HT1080 (cell line): ENCODE measurements around the gene RAB3B. TPM values are rescaled to one million over a fixed set of nuclear protein-coding genes. Genes with fewer than 3 reads are reported as not detected.
"Not testable (repeated sequence)": the region's sequence is repeated elsewhere in the genome, so short reads cannot be mapped to it uniquely, and the experiment has no call there.

Source experiments
- DNase-seq: peaks from one replicate; pipeline ENCODE4 v3.0.0-alpha.2; 2015; ENCODE audit warnings: low read depth
- total RNA-seq: library from RNA; depleted of rRNA; stranded (reverse); fragments of >200 nt; shearing (Covaris generic); gene quantifications from 2 replicates; pipeline ENCODE4 v1.2.3, GENCODE V29; 2014

RAB3B gene
- total RNA-seq, 1 experiment from 2014 or later: 23.3 TPM

DNA sequence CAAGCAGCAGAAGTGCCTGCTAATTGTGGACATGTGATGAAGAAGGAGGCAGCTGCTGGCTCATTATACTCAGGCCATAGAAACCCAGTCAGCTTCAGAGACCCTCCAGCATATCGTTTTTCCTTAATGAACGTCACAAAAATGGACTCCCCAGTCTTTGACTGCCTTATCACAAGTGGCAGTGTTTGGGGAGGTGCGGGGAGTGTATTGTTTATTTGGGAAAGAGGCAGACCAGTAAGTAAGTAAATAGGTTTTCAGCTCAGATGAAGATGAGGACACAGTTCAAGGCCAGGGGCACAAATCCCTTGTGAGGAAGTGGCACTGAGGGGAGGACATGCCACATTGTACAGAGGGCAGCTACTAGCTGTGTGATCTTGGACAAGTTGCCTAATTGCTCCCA lies 68.5 kb downstream of the RAB3B start:
- no peak for DNase-seq

DNA sequence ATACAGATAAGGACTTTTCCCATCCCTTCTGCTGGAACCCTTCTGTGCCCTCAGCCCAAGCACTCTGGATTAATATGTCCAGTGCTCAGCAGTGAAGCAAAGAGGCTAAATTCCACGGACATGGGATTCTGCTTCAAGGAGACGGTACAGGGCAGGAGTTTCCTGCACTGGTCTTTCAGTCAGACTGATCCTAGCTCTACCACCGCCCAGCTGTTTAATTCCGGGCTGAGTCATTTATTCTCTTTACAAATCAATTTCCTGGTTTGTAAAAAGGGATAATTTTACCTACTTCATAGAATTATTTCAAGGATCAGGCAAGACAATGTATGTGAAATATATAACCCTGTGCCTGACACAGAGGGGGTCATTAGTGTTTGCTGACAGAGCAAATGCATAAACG lies 70.4 kb downstream of the RAB3B start:
- no peak for DNase-seq

DNA sequence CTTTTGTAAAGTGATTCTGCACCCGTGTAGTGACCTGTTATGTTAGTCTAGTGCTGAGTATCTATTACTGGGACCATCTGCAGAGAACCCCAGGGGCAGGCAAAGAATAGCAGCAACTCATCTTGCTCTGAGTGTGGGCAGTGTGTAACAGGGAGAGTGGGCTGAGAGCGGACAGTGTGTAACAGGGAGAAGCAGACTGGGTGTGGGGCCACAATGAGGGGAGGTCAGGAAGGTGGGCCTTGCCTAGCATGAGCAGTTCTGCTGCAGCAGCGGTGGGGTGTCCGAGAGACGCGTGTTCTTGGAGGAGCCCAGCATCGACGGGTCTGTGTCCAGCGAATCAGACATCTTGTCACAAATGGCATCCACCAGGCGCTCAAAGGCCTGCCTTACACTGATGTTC lies 70.8 kb downstream of the RAB3B start:
- no peak for DNase-seq

DNA sequence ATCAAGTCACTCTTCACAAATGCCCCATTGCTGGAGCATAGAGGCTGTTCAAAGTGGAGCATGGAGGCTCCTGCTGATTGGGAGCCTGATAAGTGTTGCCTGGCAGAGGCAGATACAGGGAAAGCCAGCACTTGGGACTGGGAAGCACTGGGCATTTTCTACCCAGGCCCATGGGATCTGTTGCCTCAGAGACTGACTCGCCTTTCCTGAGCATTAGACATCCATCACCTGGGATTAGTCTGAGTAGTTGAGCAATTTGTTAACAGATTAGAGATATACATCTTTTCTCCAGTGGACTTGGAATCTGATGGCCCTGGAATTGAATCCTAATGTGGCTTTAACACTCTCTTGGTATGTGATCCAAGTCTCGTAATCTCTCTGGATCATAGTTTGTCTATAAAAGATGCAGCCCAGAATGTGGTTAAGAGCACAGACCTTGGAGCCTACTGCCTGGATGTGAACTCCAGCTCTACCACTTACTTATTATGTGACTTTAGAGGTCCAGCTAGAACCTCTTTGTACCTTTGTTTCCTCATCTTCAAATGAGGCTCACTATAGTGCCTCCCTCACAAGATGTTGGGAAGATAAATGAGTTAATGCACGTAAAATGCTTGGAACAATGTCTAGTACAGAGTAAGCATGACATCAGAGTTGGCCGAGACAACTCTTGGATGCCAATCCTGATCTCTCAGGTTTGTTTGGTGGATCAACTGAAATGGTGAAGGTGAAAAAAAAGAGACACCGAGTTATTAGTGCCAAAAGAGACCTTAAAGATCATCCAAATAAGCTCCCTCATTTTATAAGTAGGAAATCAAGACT lies 73.7 kb downstream of the RAB3B start:
- peak; percentile 63 for DNase-seq

DNA sequence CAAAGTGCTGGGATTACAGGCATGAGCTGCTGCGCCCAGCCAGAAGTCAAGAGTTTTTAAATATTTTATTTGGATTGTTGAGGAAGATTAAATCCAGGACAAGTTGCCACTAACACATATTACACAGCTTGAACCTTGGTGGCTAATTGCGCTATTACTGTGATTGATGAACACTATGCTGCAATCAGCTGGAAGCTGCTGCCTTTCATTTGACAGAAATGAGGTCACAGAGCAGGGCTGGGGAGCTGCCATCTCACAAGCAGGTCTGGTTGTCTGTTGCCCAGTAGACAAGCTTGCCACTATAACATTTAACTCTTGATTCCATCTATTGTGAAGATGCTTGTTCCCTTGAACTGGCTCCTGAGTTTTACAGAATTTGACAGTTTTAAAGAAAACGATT lies 74.5 kb downstream of the RAB3B start:
- no peak for DNase-seq

DNA sequence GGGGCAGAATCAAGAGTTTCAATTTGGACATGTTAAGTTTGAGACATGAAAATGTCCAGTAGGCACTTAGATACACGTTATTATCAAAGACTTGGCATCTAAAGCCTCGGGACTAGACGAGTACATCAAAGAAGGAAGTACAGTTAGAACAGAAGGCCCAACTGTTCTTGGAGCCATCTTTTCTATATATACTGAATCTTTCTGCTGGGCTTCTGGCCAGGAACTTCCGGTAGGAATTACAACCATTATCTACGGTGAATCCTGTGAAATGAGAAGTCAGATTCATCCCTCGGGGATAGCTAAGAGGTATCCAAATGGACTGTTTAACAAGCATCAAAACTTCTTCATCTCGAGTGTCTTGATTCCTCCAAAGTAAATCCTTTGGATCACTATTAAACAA lies 77.6 kb downstream of the RAB3B start:
- DNase-seq: no peak

DNA sequence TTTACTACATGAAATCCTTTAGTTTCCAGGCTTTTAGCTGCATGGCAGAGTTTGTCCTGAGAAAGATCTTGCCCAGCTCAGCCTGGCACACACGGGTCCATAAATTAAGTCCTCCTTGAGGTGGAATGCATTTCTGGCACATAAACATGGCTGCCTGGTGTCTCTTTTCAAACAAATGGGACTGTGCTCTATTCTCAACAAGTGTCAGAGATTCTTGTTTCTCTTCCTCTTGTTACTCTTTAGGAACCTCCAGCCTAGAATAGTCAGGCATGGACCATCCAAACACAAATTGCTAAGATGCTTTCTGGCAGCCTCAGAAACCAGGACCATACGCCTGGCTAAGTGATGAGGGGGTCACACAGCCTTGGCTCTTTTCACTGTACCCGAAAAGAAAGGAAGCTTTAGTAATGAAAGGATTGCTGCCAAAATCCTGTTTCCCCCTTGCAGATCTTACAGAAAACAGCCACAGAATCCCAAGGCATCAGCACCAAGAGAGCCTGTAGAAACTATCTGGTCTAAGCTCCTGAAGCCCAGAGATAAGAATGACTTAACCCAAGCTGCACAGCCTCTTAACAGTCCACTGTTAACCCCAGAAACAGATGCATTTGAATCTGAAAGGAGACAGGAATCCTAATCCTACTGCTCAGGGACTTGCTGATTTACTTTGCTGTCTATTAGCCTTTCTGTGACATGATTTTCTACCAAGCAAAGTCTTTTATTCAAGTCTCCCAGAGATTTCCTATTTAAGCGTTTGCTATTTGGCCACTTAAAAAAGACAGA lies 80.1 kb downstream of the RAB3B start:
- no peak for DNase-seq

DNA sequence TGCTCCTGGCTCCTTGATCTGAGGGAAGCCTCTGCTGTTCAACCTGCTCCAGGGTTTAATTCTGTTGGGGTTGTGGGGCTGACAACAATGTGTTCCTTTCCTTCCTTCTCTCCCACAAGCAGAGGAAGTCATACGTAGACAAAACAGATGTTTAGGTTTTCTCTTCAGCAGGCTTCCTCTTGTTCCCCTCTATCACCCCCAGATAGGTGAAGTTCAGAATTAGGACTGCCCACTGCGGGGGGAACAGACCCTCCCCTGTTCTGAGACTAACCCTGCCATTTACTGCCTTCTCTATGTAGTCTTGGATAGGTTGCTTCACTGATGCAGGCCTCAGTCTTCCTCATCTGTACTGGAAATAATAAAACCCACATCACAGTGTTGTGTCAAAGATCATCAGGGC lies 82.0 kb downstream of the RAB3B start:
- no peak for DNase-seq

DNA sequence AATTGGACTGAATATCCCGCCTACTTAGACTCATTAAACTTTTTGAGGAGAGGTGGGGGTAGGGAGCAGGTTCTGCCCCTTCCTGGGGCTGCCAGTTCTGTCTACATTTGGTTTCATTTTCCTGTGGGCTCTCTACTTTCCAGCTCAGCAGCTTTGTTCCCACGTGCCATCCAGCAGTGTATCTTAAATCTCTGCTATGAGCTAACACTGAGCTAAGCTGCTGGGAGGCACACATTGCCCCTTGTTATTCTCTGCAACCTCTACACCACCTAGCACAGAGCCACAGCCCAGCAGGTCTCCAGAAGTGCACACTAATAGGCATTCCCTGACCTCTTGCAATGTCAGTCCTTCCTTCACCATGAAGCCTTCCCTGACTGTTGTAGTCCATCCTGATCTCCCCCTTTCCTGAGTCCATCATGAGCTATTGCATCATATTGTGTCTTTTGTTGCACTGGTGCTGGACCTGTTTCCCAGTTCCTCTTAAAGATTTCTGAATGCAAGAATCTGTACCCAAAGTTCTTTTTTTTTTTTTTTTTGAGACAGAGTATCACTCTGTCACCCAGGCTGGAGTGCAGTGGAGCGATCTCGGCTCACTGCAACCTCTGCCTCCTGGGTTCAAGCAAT lies 83.3 kb downstream of the RAB3B start:
- no peak for DNase-seq

DNA sequence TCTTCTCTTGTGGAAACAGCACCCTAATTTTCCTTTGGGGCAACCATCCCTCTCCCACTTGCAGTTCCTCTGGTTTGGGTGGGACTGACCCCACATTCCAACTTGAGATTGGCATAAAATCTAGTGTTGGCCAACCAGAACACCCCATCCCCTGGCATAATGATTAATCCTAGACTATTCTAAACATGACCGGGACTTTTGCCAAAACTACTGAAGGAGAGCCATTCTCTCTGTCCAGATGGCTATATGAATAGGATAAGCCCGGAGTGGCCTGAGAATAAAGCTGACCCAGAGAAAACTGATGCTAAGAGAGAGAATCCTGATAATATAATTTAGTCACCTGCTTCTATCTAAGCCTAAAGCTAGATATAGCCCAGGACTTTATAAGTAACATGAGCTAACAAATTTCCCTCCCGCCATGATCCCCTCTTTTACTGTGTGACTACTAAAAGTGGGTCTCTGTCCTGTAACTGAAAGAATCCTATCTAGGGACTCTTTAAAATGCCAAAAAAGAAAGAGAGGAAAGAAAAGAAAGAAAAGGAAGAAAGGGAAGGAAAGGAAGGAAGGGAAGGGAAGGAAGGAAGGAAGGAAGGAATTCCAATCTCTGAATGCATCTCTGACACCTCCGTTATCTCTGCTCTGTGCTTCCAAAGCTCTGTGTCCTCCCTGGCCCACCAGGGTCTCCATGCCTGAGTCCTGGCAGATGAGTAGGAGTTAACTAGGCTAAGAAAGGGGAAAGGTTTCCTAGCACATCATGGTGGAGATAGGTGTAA lies 84.0 kb downstream of the RAB3B start:
- no peak for DNase-seq

DNA sequence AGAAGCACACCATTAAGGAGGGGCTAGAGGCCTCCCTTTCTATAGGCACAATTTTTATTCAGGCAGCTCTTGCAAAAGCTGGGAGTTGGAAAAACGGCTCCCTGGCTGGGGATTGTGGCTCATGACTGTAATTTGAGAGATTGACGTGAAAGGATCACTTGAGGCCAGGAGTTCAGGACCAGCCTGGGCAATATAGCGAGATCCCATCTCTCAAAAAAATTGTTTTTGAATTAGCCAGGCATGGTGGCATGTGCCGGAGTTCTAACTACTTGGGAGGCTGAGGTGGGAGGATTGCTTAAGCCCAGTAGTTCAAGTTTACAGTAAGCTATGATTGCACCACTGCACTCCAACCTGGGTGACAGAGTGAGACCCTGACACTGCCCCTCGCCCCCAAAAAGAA lies 88.0 kb downstream of the RAB3B start:
- no peak for DNase-seq

DNA sequence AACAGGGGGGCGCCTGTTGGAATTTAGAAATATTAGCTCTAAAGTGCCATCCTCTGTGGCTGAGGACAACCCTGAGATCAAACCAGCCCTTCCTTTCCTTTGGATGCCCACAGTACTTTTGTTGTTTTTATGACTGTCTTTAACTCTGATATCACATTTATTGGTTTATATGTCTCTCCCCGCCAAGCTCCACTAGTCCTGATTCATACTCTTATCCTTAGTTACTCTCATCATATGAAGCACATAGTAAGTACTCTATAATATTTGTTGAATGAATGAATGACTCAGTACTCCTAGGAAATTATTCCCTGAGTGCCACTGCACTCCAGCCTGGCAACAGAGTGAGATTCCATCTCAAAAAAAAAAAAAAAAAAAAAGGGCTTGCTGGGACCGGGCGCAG lies 89.3 kb downstream of the RAB3B start:
- DNase-seq: no peak

DNA sequence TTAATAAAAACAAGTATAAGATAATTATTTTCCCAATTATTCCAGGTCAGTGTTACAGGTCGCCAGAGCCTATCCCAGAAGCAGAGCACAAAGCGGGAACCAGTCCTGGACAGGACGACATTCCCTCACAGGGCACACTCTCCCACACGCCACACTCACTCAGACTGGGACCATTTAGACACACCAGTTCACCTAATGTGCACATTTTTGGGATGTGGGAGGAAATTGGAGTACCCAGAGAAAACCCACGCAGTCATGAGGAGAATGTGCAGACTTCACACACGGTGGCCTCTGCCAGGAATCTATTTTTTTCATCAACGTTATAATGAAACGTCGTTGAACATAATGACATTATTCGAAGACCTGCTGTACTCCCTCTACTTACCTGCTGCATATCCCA lies 91.5 kb downstream of the RAB3B start:
- no peak for DNase-seq

DNA sequence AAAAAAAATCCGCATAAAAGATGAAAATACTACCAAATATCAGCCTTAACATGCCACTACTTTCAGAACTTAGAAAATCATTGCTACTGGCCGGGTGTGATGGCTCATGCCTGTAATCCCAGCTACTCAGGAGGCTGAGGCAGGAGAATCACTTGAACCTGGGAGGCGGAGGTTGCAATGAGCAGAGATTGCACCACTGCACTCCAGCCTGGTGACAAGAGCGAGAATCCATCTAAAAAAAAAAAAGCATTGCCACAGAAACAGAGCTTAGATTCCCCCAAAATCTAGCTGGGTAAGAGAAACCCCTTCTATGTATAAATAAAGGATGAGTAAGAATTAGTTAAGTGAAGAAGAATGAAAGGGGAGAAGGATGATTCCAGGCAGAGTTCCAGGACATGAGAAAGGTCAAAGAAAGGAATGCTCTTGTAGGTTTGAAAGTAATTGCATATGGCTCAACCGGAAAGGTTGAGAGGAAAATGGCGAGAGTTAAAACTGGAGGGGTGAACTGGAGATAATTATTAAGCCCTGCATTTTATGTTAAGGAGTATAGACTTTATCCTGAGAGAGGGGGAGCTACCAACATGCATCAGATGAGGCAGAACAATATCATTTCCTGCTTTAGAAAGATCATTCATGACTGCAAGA lies 92.3 kb downstream of the RAB3B start:
- DNase-seq: peak; percentile 94

DNA sequence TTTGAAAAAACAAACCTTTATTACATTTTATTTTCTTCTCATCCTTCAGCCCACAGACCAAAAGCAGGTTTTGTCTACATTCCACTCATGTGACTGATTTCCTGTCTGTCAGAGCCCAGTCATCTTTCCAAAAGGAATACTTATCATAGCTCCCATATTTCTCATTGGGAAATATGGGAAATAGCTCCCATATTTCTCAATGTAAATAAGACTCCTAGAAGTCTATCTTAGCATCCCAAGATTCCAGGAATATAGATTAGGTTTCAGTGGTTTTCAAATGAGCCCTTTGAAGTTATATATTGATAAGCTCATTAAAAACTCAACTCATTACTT lies 92.8 kb downstream of the RAB3B start:
- peak; percentile 92 for DNase-seq

DNA sequence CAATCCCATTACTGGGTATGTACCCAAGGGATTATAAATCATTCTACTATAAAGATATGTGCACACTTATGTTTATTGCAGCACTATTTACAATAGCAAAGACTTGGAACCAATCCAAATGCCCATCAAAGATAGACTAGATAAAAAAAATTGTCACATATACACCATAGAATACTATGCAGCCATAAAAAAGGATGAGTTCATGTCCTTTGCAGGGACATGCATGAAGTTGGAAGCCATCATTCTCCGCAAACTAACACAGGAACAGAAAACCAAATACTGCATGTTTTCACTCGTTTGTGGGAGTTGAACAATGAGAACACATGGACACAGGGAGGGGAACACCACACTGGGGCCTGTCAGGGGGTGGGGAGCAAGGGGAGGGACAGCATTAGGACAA lies 95.8 kb downstream of the RAB3B start:
- not testable (repeated sequence) for DNase-seq

DNA sequence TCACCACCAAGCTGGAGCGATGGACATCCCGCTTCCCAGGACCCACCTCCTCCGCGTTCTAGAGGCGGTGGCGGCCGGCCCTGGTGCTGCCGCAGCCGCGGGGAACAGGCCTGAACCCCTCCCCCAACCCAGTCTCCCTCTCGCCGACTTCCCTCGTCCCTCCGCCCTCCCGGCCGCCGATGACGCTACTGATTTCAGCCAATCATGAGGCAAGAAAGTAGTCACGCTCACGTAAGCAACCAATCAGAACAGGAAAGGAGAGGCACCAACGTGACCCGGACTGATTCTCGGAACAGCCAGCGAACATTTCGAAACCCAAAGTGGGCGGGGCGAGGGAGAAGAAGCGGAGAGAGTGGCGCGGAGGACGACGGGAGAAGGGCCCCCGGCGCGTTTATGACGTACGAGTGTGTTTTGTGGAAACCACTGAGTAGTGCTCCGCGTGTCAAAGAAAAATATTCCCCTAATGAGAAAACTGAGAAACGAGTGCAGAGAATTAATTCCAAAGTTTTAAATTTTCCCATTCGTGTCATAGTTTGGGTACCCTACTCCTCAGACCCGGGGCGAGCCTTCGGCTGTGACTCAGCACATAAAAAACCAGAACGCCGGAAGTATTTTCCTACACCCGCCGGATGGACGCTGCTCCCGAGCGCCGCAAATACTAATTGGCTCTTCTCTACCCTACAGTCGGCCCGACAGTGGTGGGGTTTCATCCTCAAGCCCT lies 111.7 kb downstream of the RAB3B start, which contains the start of gene NRDC:
Gene NRDC, minus strand, starts transcription at position 112 of the 721 bp plus-strand sequence. CDS start 112 bp downstream, outside the sequence.
- DNase-seq: peak; percentile 99

DNA sequence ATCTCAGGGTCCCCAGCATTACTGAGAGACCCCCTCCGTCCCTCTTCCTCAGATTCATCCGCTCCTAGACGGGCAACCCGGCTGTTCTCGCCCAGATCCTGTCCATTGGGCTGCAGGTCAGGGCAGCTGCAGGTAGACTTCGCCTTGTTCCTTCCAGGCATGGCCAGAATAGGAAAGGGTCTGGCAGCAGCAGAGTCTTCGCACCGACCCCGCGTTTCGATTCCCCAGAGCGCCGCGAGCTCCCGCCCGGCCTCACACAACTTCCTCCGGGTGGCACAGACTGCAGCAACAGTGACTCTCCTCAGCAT lies 112.2 kb downstream of the RAB3B start:
- no peak for DNase-seq

DNA sequence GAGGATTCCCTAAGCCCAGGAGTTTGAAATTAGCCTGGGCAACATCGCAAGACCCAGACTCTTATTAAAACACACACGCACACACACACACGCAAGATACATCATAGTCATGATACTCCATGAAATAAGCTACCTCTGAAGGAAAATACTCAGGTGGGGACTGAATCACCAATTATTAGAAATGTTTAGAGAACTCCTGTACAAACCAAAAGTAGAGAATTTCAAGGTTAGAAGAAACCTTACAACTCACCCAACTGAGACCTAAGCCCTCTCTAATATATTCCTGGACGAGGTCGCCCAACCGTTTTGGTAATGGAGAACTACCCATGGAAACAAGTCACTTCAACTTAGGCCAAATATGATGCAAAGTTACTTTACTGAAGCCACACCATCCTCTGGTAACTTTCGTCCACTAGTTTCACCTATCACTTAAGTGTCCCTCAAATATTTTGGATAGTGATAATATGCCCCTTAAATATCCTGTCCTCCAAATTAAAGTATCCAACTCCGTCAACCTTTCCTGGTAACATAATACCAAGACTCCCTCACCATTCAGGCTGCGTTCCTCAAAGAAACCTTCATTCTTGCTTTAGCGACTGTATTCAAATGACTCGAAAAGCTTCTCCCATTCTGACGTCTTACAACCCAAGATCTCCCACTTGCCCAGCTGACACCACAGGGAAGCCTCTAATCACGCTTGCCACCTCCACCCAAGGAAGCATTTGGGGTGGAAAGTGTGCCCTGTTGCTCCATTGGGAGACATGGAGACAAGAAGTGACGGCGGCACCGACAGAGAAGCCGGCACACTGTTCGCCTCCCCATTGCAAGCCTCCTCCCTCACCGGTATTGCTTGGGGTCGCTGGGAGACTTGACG lies 112.8 kb downstream of the RAB3B start:
- peak; percentile 17 for DNase-seq

DNA sequence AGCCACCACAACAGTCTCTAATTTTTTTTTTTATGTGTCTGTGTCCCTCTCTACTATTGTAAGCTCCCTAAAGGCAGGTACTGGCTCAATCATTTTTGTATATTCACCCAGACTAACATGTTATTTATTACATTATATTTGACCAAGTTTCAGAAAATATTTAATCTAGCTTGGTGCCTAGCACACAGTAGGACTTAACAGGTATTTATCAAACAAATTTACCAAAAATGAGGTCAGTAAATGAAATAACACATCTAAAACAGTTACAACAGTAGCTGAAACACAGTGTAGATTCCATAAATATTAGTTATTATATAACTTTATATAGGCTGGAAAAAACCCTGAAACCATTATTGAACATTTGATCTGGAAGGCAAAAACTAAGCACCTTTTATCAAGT lies 114.7 kb downstream of the RAB3B start:
- no peak for DNase-seq
